Measurements from ENCODE around the gene CD69.

Gene CD69

GRCh38 chr12:9753498-9753897 is 7.2 kb downstream of the CD69 start:
- no peak for DNase-seq
- Histone ChIP-seq H3K4me3 (ENCODE audit: low read depth, low read length) (no peak overlapping the region), H3K36me3 (no peaks in the 10 kb centered on the region), H3K9me3 (no peaks in the 10 kb centered on the region), H3K4me1 (no peaks in the 10 kb centered on the region), H3K27me3 (peaks cover 54% of the 10 kb centered on the region)
- TF ChIP-seq, protein P1, sequence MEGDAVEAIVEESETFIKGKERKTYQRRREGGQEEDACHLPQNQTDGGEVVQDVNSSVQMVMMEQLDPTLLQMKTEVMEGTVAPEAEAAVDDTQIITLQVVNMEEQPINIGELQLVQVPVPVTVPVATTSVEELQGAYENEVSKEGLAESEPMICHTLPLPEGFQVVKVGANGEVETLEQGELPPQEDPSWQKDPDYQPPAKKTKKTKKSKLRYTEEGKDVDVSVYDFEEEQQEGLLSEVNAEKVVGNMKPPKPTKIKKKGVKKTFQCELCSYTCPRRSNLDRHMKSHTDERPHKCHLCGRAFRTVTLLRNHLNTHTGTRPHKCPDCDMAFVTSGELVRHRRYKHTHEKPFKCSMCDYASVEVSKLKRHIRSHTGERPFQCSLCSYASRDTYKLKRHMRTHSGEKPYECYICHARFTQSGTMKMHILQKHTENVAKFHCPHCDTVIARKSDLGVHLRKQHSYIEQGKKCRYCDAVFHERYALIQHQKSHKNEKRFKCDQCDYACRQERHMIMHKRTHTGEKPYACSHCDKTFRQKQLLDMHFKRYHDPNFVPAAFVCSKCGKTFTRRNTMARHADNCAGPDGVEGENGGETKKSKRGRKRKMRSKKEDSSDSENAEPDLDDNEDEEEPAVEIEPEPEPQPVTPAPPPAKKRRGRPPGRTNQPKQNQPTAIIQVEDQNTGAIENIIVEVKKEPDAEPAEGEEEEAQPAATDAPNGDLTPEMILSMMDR (IDR thresholded peaks at IDR 0.05; ENCODE audit: low read depth, low read length), result no peak

DNA sequence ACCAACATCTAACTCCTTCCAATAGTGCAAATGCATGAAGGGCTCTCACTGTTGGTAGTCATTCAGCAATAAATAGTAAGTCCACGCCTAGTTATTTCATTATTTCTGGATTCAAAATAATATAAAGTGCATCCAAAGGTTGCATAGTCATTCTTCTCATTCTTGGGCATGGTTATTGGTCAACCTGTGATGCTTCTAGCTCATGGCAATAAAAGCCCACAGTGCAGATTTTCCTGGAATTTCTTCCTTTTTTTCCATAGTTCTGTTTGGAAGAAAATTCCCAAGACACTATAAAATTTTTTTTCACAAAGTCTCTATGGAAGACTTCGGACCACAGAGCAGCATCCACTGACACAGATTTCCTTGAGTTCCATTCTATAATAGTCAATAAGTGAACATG is 7.6 kb downstream of the CD69 start:
- H3K4me1 ChIP-seq, result no peaks in the 10 kb centered on the region
- peaks cover 52% of the 10 kb centered on the region for H3K27me3 ChIP-seq
- H3K36me3 ChIP-seq, result no peaks in the 10 kb centered on the region
- TF ChIP-seq, protein P1 (IDR thresholded peaks at IDR 0.05; ENCODE audit: low read depth, low read length), result no peak
- H3K9me3 ChIP-seq, result no peaks in the 10 kb centered on the region
- DNase-seq, result no peak
- H3K4me3 ChIP-seq (ENCODE audit: low read depth, low read length), result no peak overlapping the region

- no peaks in the 10 kb centered on the region for H3K9me3 ChIP-seq
- H3K4me1 ChIP-seq, result no peaks in the 10 kb centered on the region
- no peak overlapping the region for H3K4me3 ChIP-seq (ENCODE audit: low read depth, low read length)
- TF ChIP-seq, protein P1 (IDR thresholded peaks at IDR 0.05; ENCODE audit: low read depth, low read length), result no peak
- H3K36me3 ChIP-seq, result no peaks in the 10 kb centered on the region
- DNase-seq, result no peak
- H3K27me3 ChIP-seq, result peaks cover 48% of the 10 kb centered on the region
Observed at GRCh38 chr12:9752145-9752933, 8.4 kb downstream of the CD69 start.

DNA sequence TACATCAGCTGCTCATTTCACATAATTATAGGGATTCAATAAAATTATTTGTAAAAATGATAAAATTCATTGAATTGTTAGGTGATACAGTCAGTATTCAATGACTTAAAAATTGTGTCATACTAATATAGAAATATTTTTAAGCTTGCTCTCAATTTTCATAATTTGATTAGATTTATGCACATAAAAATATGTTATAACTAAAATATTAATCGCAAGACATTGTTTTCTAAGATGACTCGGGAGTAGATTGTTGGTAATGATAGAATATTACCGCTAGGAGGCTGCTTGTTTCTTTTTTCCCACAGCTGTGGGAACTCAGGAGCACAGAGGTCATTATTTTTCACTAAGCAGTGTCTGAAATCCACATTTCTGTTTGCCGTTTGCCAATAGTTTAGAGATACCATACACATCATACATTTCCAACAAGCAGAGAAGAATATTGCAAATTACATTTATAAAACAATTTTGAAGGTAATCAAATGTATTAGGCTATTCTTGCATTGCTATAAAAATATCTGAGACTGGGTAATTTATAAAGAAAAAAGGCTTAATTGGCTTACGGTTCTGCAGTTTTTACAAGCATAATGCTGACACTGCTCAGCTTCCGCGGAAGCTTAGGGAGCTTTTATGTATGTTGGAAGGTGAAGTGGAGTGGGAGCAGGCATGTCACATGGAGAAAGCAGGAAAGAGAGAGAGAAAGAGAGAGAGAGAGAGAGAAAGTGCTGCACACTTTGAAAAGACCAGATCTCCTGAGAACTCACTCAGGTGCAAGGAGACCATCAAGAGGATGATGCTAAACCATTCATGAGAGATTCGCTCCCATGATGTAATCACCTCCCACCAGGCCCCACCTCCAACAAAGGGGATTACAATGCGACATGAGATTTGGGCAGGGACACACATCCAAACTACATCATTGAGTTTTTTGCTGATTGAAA is 9.2 kb downstream of the CD69 start:
- DNase-seq, result no peak
- H3K4me3 ChIP-seq (ENCODE audit: low read depth, low read length), result no peak overlapping the region
- no peaks in the 10 kb centered on the region for H3K36me3 ChIP-seq
- TF ChIP-seq, protein P1 (IDR thresholded peaks at IDR 0.05; ENCODE audit: low read depth, low read length), result no peak
- peaks cover 41% of the 10 kb centered on the region for H3K27me3 ChIP-seq
- no peaks in the 10 kb centered on the region for H3K4me1 ChIP-seq
- no peaks in the 10 kb centered on the region for H3K9me3 ChIP-seq

DNA sequence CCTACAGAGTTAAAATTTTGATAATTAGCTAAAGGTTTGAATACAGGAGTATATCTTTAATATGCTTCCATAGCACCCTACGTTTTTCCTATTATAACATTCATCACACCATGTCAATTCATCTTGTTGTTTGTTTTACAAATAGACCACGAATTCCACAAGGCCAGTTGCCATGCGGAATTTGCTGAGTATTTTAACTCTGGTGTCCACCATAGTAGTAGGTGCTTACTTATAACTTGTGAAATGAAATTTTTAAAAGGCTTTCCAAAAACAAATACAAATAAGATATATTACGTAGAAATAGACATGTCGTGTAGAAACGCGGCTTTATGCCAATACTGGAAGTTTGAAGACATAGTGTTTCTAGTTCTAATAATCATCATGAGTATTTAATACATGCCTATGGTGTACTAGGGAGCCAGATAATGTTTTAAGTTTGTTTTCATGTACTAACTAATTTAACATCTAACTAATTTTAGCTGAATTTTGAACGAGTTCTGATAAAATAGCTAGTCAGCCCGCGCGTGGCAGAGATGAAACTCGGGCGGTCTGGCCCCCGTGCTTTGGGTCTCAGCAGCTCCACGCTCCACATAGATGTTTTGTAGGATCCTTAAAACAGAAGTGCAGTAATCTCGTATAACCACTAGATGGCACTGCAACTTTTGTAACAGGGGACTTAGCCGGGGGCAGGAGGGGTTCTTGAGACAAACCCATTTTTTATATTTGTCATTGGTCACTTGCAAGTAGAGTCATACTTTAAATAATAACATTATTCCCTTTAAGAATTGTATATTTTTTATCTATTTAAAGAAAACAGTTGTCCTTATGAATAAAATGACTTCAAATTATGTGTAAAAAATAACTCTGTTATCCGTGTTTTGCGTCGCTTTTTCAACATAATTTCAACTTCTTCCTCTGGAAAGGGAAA is 10.2 kb downstream of the CD69 start:
- Histone ChIP-seq H3K4me3 (ENCODE audit: low read depth, low read length) (no peak overlapping the region), H3K27me3 (peaks cover 44% of the 10 kb centered on the region)
- DNase-seq, result peak; percentile 35

More for the DNA sequence above, 10.2 kb downstream of the CD69 start:
- H3K9me3 ChIP-seq, result no peaks in the 10 kb centered on the region
- no peaks in the 10 kb centered on the region for H3K4me1 ChIP-seq
- TF ChIP-seq, protein P1 (IDR thresholded peaks at IDR 0.05; ENCODE audit: low read depth, low read length), result peak; percentile 86
- H3K36me3 ChIP-seq, result no peaks in the 10 kb centered on the region

Data from BE2C (cell line).